Small intestine (tissue), 7 donors: Measurements from ENCODE around the gene MIPEP. TPM values are rescaled to one million over a fixed set of nuclear protein-coding genes. Genes with fewer than 3 reads are reported as not detected.
"Not testable (repeated sequence)": the region's sequence is repeated elsewhere in the genome, so short reads cannot be mapped to it uniquely, and the experiment has no call there.

Experiments
- DNase-seq, 2 donors: peaks; one replicate each; pipeline versions ENCODE4 v3.0.0 to v3.0.0-alpha.2; 2013
- FAIRE-seq: peaks from 2 replicates; lab custom pipeline; 2012; peaks lifted over from hg19 to GRCh38; lab: Jason Lieb, UNC
- H3K27ac ChIP-seq, 3 donors: one replicate each; pipeline ENCODE4 v1.5.1; 2013; ENCODE audit warnings: low read length in 2 of 3, mild to moderate bottlenecking in 2 of 3, control low read depth in 1 of 3, inconsistent platforms in 1 of 3, low read depth in 1 of 3, moderate library complexity in 1 of 3
- H3K27me3 ChIP-seq, 3 donors: one replicate each; pipeline ENCODE4 v1.6.1; 2013; ENCODE audit warnings: low read length in 3 of 3, inconsistent platforms in 1 of 3; ENCODE audit not compliant: control insufficient read depth in 3 of 3, insufficient read depth in 3 of 3
- H3K36me3 ChIP-seq, 3 donors: one replicate each; pipeline ENCODE4 v1.6.1; 2013; ENCODE audit warnings: low read length in 3 of 3, inconsistent platforms in 1 of 3, low read depth in 1 of 3, mild to moderate bottlenecking in 1 of 3, moderate library complexity in 1 of 3; ENCODE audit not compliant: control insufficient read depth in 3 of 3, insufficient read depth in 2 of 3
- H3K4me1 ChIP-seq, 3 donors: one replicate each; pipeline ENCODE4 v1.6.1; 2013; ENCODE audit warnings: low read length in 2 of 3, inconsistent platforms in 1 of 3, low read depth in 1 of 3, mild to moderate bottlenecking in 1 of 3, moderate library complexity in 1 of 3; ENCODE audit not compliant: control insufficient read depth in 3 of 3, insufficient read depth in 2 of 3
- H3K4me3 ChIP-seq, 3 donors: one replicate each; pipeline ENCODE4 v1.5.1; 2013; ENCODE audit warnings: low read length in 3 of 3, control low read depth in 1 of 3, inconsistent platforms in 1 of 3, low read depth in 1 of 3, mild to moderate bottlenecking in 1 of 3, moderate library complexity in 1 of 3
- H3K9me3 ChIP-seq, 2 donors: one replicate each; pipeline ENCODE4 v1.6.1; 2013; ENCODE audit warnings: low read depth in 1 of 2, low read length in 1 of 2; ENCODE audit not compliant: control insufficient read depth in 2 of 2, insufficient read depth in 1 of 2
- WGBS, 3 donors: extraction: QIAGEN DNeasy Blood & Tissue Kit; methylation state at CpG; one replicate each; pipeline ENCODE4 v1.1.7; 2013; 5-methylcytosine and 5-hydroxymethylcytosine counted together
- polyA plus RNA-seq, 4 donors: library from polyadenylated mRNA; stranded (reverse) in 3 of 4; unstranded in 1 of 4; fragments of 200-250 nt in 3 of 4; fragments of 120-200 nt in 1 of 4; gene quantifications; one replicate each; pipeline versions ENCODE4 v1.2.1 to v1.2.3, GENCODE V29; 2013
- donor health status: healthy with polysubstance abuse.
- donor health status: control.
- donor health status: control.
- donor health status: Bipolar disorder and iron deficiency.
- donor health status: healthy.

The MIPEP gene
- polyA plus RNA-seq, 4 donors = 10.3 to 19.8 (median 18.8) TPM

- Histone ChIP-seq H3K4me3 (no peak overlapping the region), H3K36me3 (no peaks in the 10 kb centered on the region), H3K4me1 (no peaks in the 10 kb centered on the region), H3K27ac (no peak overlapping the region), H3K27me3 (peaks cover 0 to 40% (median 15%) of the 10 kb centered on the region in 3 donors), H3K9me3 (no peaks in the 10 kb centered on the region)
- no peak for FAIRE-seq
- WGBS, 3 donors = 22 to 27% (median 25%) methylated on average over 4 of the region's 4 CpGs
- DNase-seq = peak; percentile 12 to 45
Observed at GRCh38 chr13:23899555-23899954, 10.4 kb upstream of the MIPEP start.

GRCh38 chr13:23898101-23898500 lies 8.9 kb upstream of the MIPEP start:
- H3K9me3 ChIP-seq = no peaks in the 10 kb centered on the region
- peak overlapping the region in 1 of 3 donors; percentile 50 for H3K27ac ChIP-seq
- FAIRE-seq (no peak), DNase-seq (no peak)
- no peak overlapping the region for H3K4me3 ChIP-seq
- peaks cover 0 to 25% (median 4%) of the 10 kb centered on the region in 3 donors for H3K27me3 ChIP-seq
- no peaks in the 10 kb centered on the region for H3K36me3 ChIP-seq
- H3K4me1 ChIP-seq = no peaks in the 10 kb centered on the region
- WGBS, 3 donors = 71 to 87% (median 81%) methylated on average over 8 of the region's 8 CpGs

DNA sequence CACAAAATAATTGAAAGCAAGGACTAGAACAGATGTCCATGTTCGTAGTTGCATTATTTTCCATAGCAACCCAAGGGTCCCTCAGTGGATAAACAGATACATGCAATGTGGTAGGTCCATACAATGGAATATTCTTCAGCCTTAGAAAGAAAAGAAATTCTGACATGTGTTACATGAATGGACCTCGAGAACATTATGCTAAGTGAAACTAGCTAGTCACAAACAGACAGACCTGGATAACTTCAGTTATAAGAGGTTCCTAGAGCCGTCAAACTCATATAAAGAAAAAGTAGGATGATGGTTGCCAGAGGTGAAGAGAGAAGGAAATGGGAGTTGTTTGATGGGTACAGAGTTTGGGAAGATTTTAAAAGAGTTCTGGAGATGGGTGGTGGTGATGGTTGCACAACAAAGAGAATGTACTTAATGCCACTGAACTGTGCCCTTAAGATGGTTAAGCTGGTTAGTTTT lies 8.3 kb upstream of the MIPEP start, which contains the start of gene C1QTNF9B:
Gene C1QTNF9B (minus strand): TSS at position 51 of the 468 bp plus-strand sequence.
- H3K27me3 ChIP-seq = peaks cover 0 to 19% (median 0%) of the 10 kb centered on the region in 3 donors
- not testable (repeated sequence) for H3K4me1 ChIP-seq, H3K36me3 ChIP-seq, FAIRE-seq, H3K9me3 ChIP-seq, H3K4me3 ChIP-seq, DNase-seq
- H3K27ac ChIP-seq = peak within 1 kb of the TSS in 1 of 3 donors; percentile 50
- WGBS, 3 donors = 71 to 73% (median 72%) methylated on average over 3 of the region's 3 CpGs

DNA sequence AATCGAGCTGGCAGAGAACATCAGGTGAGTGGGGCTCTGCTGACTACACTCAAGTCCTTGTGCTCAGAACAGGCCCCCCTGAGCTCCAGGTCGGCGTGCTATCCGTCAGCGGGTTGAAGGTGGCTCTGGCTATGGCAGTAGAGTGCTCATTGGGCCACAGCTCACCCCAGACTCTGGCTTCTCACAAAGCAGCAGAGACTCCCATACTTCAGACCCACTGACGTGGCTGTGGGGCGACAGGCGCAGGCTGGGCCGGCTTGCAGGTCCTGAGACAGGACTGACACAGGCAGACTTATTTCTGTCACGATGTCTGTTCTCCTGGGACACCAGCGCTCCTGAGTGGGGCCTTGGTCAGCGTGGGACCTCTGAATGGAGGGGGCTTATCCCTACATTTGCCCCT lies 5.5 kb upstream of the MIPEP start:
- H3K27me3 ChIP-seq, FAIRE-seq, DNase-seq, H3K4me3 ChIP-seq, H3K9me3 ChIP-seq, H3K27ac ChIP-seq, H3K36me3 ChIP-seq, H3K4me1 ChIP-seq: not testable (repeated sequence)
- 85 to 90% (median 89%) methylated on average over 9 to 12 of the region's 12 CpGs for WGBS, 3 donors

DNA sequence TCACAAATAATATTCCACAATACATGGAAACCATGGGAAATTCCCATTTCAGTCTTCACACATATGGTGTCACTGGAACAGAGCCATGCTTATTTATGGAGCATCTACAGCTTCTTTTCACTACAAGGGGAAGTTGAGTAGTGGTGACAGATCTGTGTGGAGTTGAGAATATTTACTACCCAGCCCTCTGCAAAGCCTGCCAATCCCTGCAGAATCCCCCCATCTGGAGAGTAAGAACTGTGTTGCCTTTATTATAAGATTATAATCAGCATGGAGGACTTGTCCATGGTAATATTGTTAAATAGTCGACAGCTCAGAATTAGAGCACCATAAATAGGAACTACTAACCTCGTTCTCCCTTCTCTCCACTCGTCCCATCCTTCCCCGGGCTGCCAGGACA lies 4.6 kb upstream of the MIPEP start:
- not testable (repeated sequence) for H3K27me3 ChIP-seq, DNase-seq, H3K4me3 ChIP-seq, H3K9me3 ChIP-seq, FAIRE-seq, H3K36me3 ChIP-seq, H3K27ac ChIP-seq, H3K4me1 ChIP-seq
- 80% methylated on average over 1 to 4 of the region's 4 CpGs; no CpG with 5 or more reads in 1 of the 3 donors for WGBS, 3 donors

- Histone ChIP-seq H3K4me1 (no peaks in the 10 kb centered on the region), H3K27me3 (no peaks in the 10 kb centered on the region), H3K4me3 (peak overlapping the region in 2 of 3 donors; percentile 84), H3K27ac (peak overlapping the region in 1 of 3 donors; percentile 17), H3K9me3 (no peaks in the 10 kb centered on the region), H3K36me3 (no peaks in the 10 kb centered on the region)
- WGBS, 3 donors = 30 to 38% (median 35%) methylated on average over 15 of the region's 15 CpGs
- FAIRE-seq (no peak), DNase-seq (peak in 1 of 2 donors; percentile 3)
Observed at GRCh38 chr13:23889615-23890607, 711 bp upstream of the MIPEP start.

GRCh38 chr13:23884361-23884760 lies 4.8 kb downstream of the MIPEP start:
- WGBS, 3 donors = 89 to 95% (median 94%) methylated on average over 3 of the region's 3 CpGs
- not testable (repeated sequence) for H3K27ac ChIP-seq, H3K36me3 ChIP-seq, H3K4me1 ChIP-seq, H3K27me3 ChIP-seq, FAIRE-seq, H3K9me3 ChIP-seq, DNase-seq, H3K4me3 ChIP-seq

GRCh38 chr13:23883255-23883654 lies 5.9 kb downstream of the MIPEP start:
- Histone ChIP-seq H3K4me3 (no peak overlapping the region), H3K27ac (no peak overlapping the region), H3K9me3 (no peaks in the 10 kb centered on the region), H3K27me3 (no peaks in the 10 kb centered on the region), H3K36me3 (peaks cover 2 to 8% (median 7%) of the 10 kb centered on the region in 3 donors), H3K4me1 (no peaks in the 10 kb centered on the region)
- FAIRE-seq (no peak), DNase-seq (no peak)
- WGBS, 3 donors = 89 to 95% (median 91%) methylated on average over 4 of the region's 4 CpGs
